B cell (primary cell): ENCODE data around the gene OLIG3. TPM values are rescaled to one million over a fixed set of nuclear protein-coding genes. Genes with fewer than 3 reads are reported as not detected.

Experiments used
- ATAC-seq: fragments of 200-7000 bp; cut with Tn5 transposase; one replicate; pipeline ENCODE4 v1.10.0; 2021; ENCODE audit warnings: low read depth, mild to moderate bottlenecking, moderate number of reproducible peaks, moderate library complexity
- CTCF ChIA-PET: fragments of 350-600 bp; sonication (Branson Sonifier 250); formaldehyde crosslinking; loops from one replicate; lab custom pipeline; 2021; ENCODE audit warnings: antibody characterized with exemption, inconsistent platforms; lab: Charles Lee
- POLR2A ChIA-PET: fragments of 350-600 bp; sonication (Branson Sonifier 250); formaldehyde crosslinking; loops from one replicate; lab custom pipeline; 2021; ENCODE audit warnings: antibody characterized with exemption; lab: Charles Lee
- DNase-seq: peaks from one replicate; pipeline ENCODE4 v3.0.0; 2013
- H2AFZ ChIP-seq: 2 replicates; pipeline ENCODE4 v1.6.1; 2012; ENCODE audit warnings: mild to moderate bottlenecking, low read depth, low read length; ENCODE audit not compliant: insufficient read depth, poor library complexity, severe bottlenecking
- H3K27ac ChIP-seq, 2 donors: 1 replicate in 1 of 2; 2 replicates in 1 of 2; pipeline ENCODE4 v1.5.1; 2012 to 2013; ENCODE audit warnings: low read length in 2 of 2, mild to moderate bottlenecking in 2 of 2, moderate library complexity in 1 of 2
- H3K27me3 ChIP-seq, 4 experiments: fragments of 200-600 bp in 1 of 4; sonication (generic) in 1 of 4; replicated peaks in 1 of 4; 1 replicate in 2 of 4; 2 replicates in 2 of 4; pipeline versions ENCODE4 v1.6.1 to v1.7.0; 2013 to 2016; ENCODE audit warnings: low read length in 3 of 4, mild to moderate bottlenecking in 2 of 4, mixed read lengths in 1 of 4, moderate library complexity in 1 of 4; ENCODE audit not compliant: insufficient read depth in 4 of 4, control insufficient read depth in 3 of 4; ENCODE audit errors: control extremely low read depth in 1 of 4
- H3K36me3 ChIP-seq, 2 experiments: replicated peaks in 1 of 2; 1 replicate in 1 of 2; 2 replicates in 1 of 2; pipeline versions ENCODE4 v1.6.1 to v1.7.1; 2013; ENCODE audit warnings: low read length in 1 of 2; ENCODE audit not compliant: insufficient read depth in 2 of 2, control insufficient read depth in 1 of 2; ENCODE audit errors: control extremely low read depth in 1 of 2, extremely low read depth in 1 of 2
- H3K4me1 ChIP-seq, 2 donors: fragments of 200-600 bp in 1 of 2; sonication (generic) in 1 of 2; 1 replicate in 1 of 2; 2 replicates in 1 of 2; pipeline versions ENCODE4 v1.5.1 to v1.6.1; 2013 to 2017; ENCODE audit warnings: low read length in 2 of 2; ENCODE audit not compliant: control insufficient read depth in 2 of 2, insufficient read depth in 2 of 2
- H3K4me2 ChIP-seq: replicated peaks from 2 replicates; pipeline ENCODE3; 2012; ENCODE audit warnings: mild to moderate bottlenecking, low read depth, low read length; ENCODE audit not compliant: poor library complexity, severe bottlenecking
- H3K4me3 ChIP-seq, 5 experiments: fragments of 200-600 bp in 1 of 5; sonication (generic) in 1 of 5; 1 replicate in 3 of 5; 2 replicates in 2 of 5; pipeline versions ENCODE4 v1.5.1 to v1.7.0; 2011 to 2016; ENCODE audit warnings: low read length in 4 of 5, mild to moderate bottlenecking in 4 of 5, low read depth in 2 of 5, control low read depth in 1 of 5, moderate library complexity in 1 of 5; ENCODE audit not compliant: insufficient read depth in 1 of 5; ENCODE audit errors: control extremely low read depth in 1 of 5, extremely low read depth in 1 of 5
- H3K79me2 ChIP-seq: fragments of 200-600 bp; sonication (generic); one replicate; pipeline ENCODE4 v1.6.0; 2016; ENCODE audit warnings: low read length; ENCODE audit not compliant: control insufficient read depth, insufficient read depth
- H3K9ac ChIP-seq: fragments of 200-600 bp; sonication (generic); 2 replicates; pipeline ENCODE4 v1.6.1; 2017; ENCODE audit warnings: mild to moderate bottlenecking, low read length, moderate library complexity
- H3K9me3 ChIP-seq, 3 donors: one replicate each; pipeline versions ENCODE4 v1.6.1 to v1.7.1; 2013; ENCODE audit warnings: low read length in 2 of 3; ENCODE audit not compliant: control insufficient read depth in 2 of 3, insufficient read depth in 1 of 3; ENCODE audit errors: control extremely low read depth in 1 of 3
- H4K20me1 ChIP-seq: 2 replicates; pipeline ENCODE4 v1.6.0; 2012; ENCODE audit warnings: mild to moderate bottlenecking, low read length; ENCODE audit not compliant: insufficient read depth, control insufficient read depth, poor library complexity, severe bottlenecking
- H3K27ac Mint-ChIP-seq: one replicate; pipeline ENCODE4 v1.8.0; 2021; ENCODE audit warnings: mixed read lengths
- H3K27me3 Mint-ChIP-seq: one replicate; pipeline ENCODE4 v1.8.0; 2021; ENCODE audit warnings: mixed read lengths
- H3K4me1 Mint-ChIP-seq: one replicate; pipeline ENCODE4 v1.8.0; 2021; ENCODE audit warnings: mixed read lengths
- H3K4me3 Mint-ChIP-seq: one replicate; pipeline ENCODE4 v1.8.0; 2021; ENCODE audit warnings: mixed read lengths
- H3K9me3 Mint-ChIP-seq: one replicate; pipeline ENCODE4 v1.8.0; 2022; ENCODE audit warnings: mixed read lengths; ENCODE audit not compliant: insufficient read depth
- EZH2 ChIP-seq: IDR thresholded peaks from 2 replicates; pipeline ENCODE4 v1.6.1; 2012; ENCODE audit warnings: borderline replicate concordance, low read depth, mild to moderate bottlenecking, moderate library complexity, low read length; ENCODE audit not compliant: insufficient read depth, poor library complexity, severe bottlenecking
- WGBS: methylation state at CpG from one replicate; pipeline ENCODE4 v1.1.5; 2013; ENCODE audit warnings: missing lambda C conversion rate; ENCODE audit not compliant: insufficient coverage; 5-methylcytosine and 5-hydroxymethylcytosine counted together
- intact Hi-C: fragments of 100-400 bp; cut with micrococcal nuclease; formaldehyde crosslinking; loops from one replicate; pipeline ENCODE4 v1.10.0; 2022
- polyA plus RNA-seq: library from polyadenylated mRNA; depleted of rRNA; stranded (reverse); fragments of >200 nt; gene quantifications from 2 replicates; pipeline ENCODE4 v1.2.3, GENCODE V29; 2012
- total RNA-seq, 2 donors: library from RNA; stranded (reverse); fragments of 120-200 nt in 1 of 2; gene quantifications; 1 replicate in 1 of 2; 2 replicates in 1 of 2; pipeline versions ENCODE4 v1.2.3 to v1.2.4, GENCODE V29; 2013 to 2022
- TF ChIP-seq, protein P1 (sequence below): fragments of 200-600 bp; IDR thresholded peaks from one replicate; pipeline ENCODE4 v1.8.0; 2022; ENCODE audit warnings: antibody characterized with exemption, mild to moderate bottlenecking

Gene OLIG3
- total and polyA plus RNA-seq, 2 donors (not counting 1 experiment from before 2014, with no cell fraction given): not detected

DNA sequence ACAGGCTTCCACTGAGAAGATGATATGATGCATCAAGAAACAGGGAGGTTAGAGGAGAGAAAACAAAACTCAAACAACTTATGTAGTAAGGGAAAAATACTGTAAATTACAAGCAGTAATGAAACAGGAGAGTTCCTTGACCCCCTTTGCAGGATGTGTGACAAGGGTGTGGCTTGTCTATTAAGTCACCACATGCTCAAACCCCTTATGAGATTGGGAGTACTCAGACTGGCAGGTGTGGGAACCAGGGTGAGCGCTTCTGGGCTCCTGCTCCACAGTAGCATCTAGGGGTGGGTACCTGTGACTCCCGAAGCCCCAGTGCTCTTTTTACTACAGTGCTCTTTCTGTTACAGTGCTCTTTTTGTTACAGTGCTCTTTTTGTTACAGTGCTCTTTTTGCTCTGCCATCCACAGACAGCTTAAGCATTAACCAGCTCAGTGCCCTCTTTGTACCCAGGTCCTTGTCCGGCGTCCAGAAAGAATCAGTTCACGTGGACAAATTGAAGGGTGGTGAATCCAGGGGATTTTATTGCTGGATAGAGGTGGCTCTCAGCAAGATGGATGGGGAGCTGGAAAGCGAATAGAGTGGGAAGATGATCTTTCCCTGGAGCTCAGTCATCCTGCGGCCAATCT is 28.7 kb downstream of the OLIG3 start:
- H3K4me3 Mint-ChIP-seq: no peak overlapping the region
- intact Hi-C loops: no loop called here
- H3K27ac ChIP-seq: no peak overlapping the region
- 93% methylated on average over 2 of the region's 7 CpGs for WGBS
- no peak overlapping the region for H3K4me2 ChIP-seq
- H3K36me3 ChIP-seq: no peaks in the 10 kb centered on the region
- H2AFZ ChIP-seq: no peak overlapping the region
- no peaks in the 10 kb centered on the region for H4K20me1 ChIP-seq
- no peak overlapping the region for H3K9ac ChIP-seq
- peaks cover 0 to 4% (median 0%) of the 10 kb centered on the region in 4 experiments for H3K27me3 ChIP-seq
- no peaks in the 10 kb centered on the region for H3K4me1 ChIP-seq
- CTCF ChIA-PET: no interaction called here
- H3K27ac Mint-ChIP-seq: no peak overlapping the region
- TF ChIP-seq EZH2: no peak
- TF ChIP-seq, protein P1, sequence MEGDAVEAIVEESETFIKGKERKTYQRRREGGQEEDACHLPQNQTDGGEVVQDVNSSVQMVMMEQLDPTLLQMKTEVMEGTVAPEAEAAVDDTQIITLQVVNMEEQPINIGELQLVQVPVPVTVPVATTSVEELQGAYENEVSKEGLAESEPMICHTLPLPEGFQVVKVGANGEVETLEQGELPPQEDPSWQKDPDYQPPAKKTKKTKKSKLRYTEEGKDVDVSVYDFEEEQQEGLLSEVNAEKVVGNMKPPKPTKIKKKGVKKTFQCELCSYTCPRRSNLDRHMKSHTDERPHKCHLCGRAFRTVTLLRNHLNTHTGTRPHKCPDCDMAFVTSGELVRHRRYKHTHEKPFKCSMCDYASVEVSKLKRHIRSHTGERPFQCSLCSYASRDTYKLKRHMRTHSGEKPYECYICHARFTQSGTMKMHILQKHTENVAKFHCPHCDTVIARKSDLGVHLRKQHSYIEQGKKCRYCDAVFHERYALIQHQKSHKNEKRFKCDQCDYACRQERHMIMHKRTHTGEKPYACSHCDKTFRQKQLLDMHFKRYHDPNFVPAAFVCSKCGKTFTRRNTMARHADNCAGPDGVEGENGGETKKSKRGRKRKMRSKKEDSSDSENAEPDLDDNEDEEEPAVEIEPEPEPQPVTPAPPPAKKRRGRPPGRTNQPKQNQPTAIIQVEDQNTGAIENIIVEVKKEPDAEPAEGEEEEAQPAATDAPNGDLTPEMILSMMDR: no peak
- H3K79me2 ChIP-seq: no peaks in the 10 kb centered on the region
- H3K9me3 ChIP-seq: no peaks in the 10 kb centered on the region
- no peak for DNase-seq
- no peaks in the 10 kb centered on the region for H3K9me3 Mint-ChIP-seq
- ATAC-seq: no peak
- POLR2A ChIA-PET: no interaction called here
- H3K4me1 Mint-ChIP-seq: no peaks in the 10 kb centered on the region
- H3K27me3 Mint-ChIP-seq: peaks cover 32% of the 10 kb centered on the region
- H3K4me3 ChIP-seq: no peak overlapping the region

DNA sequence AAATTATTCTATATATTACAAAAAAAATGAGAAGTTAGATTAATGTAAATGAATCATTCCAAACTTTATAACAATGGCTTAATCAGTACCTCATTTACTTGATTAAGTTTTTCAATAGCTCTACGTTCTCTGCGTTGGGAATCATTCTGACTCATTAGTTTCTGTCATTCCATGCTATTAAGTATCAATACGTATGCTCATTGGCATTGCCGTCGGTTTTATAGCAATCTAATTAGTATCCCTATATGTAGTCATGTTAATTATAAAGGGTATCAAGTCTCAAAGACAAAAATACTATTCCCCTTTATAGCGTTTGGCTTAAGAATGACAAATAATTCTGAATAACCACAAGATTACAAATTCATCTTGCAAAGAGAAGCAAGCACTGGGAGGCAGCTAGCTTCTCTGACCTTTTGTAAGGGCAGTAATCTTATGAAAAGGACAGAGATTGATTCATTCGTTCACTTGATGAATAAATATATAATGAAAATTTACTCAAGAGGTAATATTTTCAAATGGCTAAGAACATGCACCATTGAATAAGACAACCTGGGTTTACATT is 41.8 kb downstream of the OLIG3 start:
- H4K20me1 ChIP-seq: no peaks in the 10 kb centered on the region
- intact Hi-C loops: no loop called here
- H3K79me2 ChIP-seq: no peaks in the 10 kb centered on the region
- no peak for DNase-seq
- H3K4me3 Mint-ChIP-seq: no peak overlapping the region
- no peak overlapping the region for H3K27ac Mint-ChIP-seq
- WGBS: no CpG with 5 or more reads among the region's 7 CpGs
- CTCF ChIA-PET: no interaction called here
- no peaks in the 10 kb centered on the region for H3K4me1 ChIP-seq
- peaks cover 1% of the 10 kb centered on the region for H3K9me3 Mint-ChIP-seq
- peaks cover 0 to 4% (median 0%) of the 10 kb centered on the region in 4 experiments for H3K27me3 ChIP-seq
- H3K4me1 Mint-ChIP-seq: no peaks in the 10 kb centered on the region
- ATAC-seq: no peak
- no peaks in the 10 kb centered on the region for H3K36me3 ChIP-seq
- H2AFZ ChIP-seq: no peak overlapping the region
- no peak overlapping the region for H3K4me3 ChIP-seq
- no peaks in the 10 kb centered on the region for H3K9me3 ChIP-seq
- H3K27me3 Mint-ChIP-seq: peaks cover 15% of the 10 kb centered on the region
- TF ChIP-seq, protein P1: no peak
- TF ChIP-seq EZH2: no peak
- POLR2A ChIA-PET: no interaction called here
- no peak overlapping the region for H3K9ac ChIP-seq
- no peak overlapping the region for H3K4me2 ChIP-seq
- H3K27ac ChIP-seq: no peak overlapping the region
